ENCODE results near the gene C6orf89.

The C6orf89 gene

GRCh38 chr6:36888115-36888643 is 2.4 kb downstream of the C6orf89 start:
- TF ChIP-seq GATA2 (IDR thresholded peaks at IDR 0.05; ENCODE audit: low read depth, low read length): no peak
- no peak for TF ChIP-seq GATA3 (IDR thresholded peaks at IDR 0.05; ENCODE audit: low read depth, low read length)

GRCh38 chr6:36888654-36889481 is 3.1 kb downstream of the C6orf89 start:
- TF ChIP-seq GATA2 (IDR thresholded peaks at IDR 0.05; ENCODE audit: low read depth, low read length) (no peak), GATA3 (IDR thresholded peaks at IDR 0.05; ENCODE audit: low read depth, low read length) (no peak)

- TF ChIP-seq GATA3 (IDR thresholded peaks at IDR 0.05; ENCODE audit: low read depth, low read length) (no peak), GATA2 (IDR thresholded peaks at IDR 0.05; ENCODE audit: low read depth, low read length) (no peak)
These were observed 4.4 kb downstream of the C6orf89 start for GRCh38 chr6:36890112-36890663.

GRCh38 chr6:36893976-36894932 is 8.5 kb downstream of the C6orf89 start:
- TF ChIP-seq GATA2 (IDR thresholded peaks at IDR 0.05; ENCODE audit: low read depth, low read length) (no peak), GATA3 (IDR thresholded peaks at IDR 0.05; ENCODE audit: low read depth, low read length) (no peak)

GRCh38 chr6:36897609-36898008 is 11.9 kb downstream of the C6orf89 start:
- TF ChIP-seq GATA3 (IDR thresholded peaks at IDR 0.05; ENCODE audit: low read depth, low read length) (no peak), GATA2 (IDR thresholded peaks at IDR 0.05; ENCODE audit: low read depth, low read length) (no peak)

- TF ChIP-seq GATA3 (IDR thresholded peaks at IDR 0.05; ENCODE audit: low read depth, low read length): no peak
- TF ChIP-seq GATA2 (IDR thresholded peaks at IDR 0.05; ENCODE audit: low read depth, low read length): no peak
These were observed 18.4 kb downstream of the C6orf89 start for GRCh38 chr6:36904114-36904513.

GRCh38 chr6:36904851-36905393 is 19.2 kb downstream of the C6orf89 start:
- no peak for TF ChIP-seq GATA3 (IDR thresholded peaks at IDR 0.05; ENCODE audit: low read depth, low read length)
- TF ChIP-seq GATA2 (IDR thresholded peaks at IDR 0.05; ENCODE audit: low read depth, low read length): no peak

- TF ChIP-seq GATA3 (IDR thresholded peaks at IDR 0.05; ENCODE audit: low read depth, low read length) (no peak), GATA2 (IDR thresholded peaks at IDR 0.05; ENCODE audit: low read depth, low read length) (no peak)
These were observed 21.0 kb downstream of the C6orf89 start for GRCh38 chr6:36906539-36907325.

- no peak for TF ChIP-seq GATA2 (IDR thresholded peaks at IDR 0.05; ENCODE audit: low read depth, low read length)
- no peak for TF ChIP-seq GATA3 (IDR thresholded peaks at IDR 0.05; ENCODE audit: low read depth, low read length)
These were observed 22.0 kb downstream of the C6orf89 start for GRCh38 chr6:36907781-36908180.

GRCh38 chr6:36908747-36909146 is 23.0 kb downstream of the C6orf89 start:
- TF ChIP-seq GATA2 (IDR thresholded peaks at IDR 0.05; ENCODE audit: low read depth, low read length) (no peak), GATA3 (IDR thresholded peaks at IDR 0.05; ENCODE audit: low read depth, low read length) (no peak)

GRCh38 chr6:36912030-36912454 is 26.3 kb downstream of the C6orf89 start:
- no peak for TF ChIP-seq GATA2 (IDR thresholded peaks at IDR 0.05; ENCODE audit: low read depth, low read length)
- TF ChIP-seq GATA3 (IDR thresholded peaks at IDR 0.05; ENCODE audit: low read depth, low read length): no peak

- TF ChIP-seq GATA2 (IDR thresholded peaks at IDR 0.05; ENCODE audit: low read depth, low read length) (no peak), GATA3 (IDR thresholded peaks at IDR 0.05; ENCODE audit: low read depth, low read length) (no peak)
These were observed 26.8 kb downstream of the C6orf89 start for GRCh38 chr6:36912586-36912985.

GRCh38 chr6:36913082-36913481 is 27.3 kb downstream of the C6orf89 start:
- TF ChIP-seq GATA3 (IDR thresholded peaks at IDR 0.05; ENCODE audit: low read depth, low read length) (no peak), GATA2 (IDR thresholded peaks at IDR 0.05; ENCODE audit: low read depth, low read length) (no peak)
